Transverse colon (tissue), 4 donors: ENCODE data around the gene MLH3. TPM values are rescaled to one million over a fixed set of nuclear protein-coding genes. Genes with fewer than 3 reads are reported as not detected.

Experiments used
- DNase-seq: peaks from one replicate; pipeline ENCODE4 v3.0.0-alpha.2; 2019
- H3K27ac ChIP-seq, 4 donors: fragments of 200-600 bp; sonication (generic); 2 replicates each; pipeline ENCODE4 v1.5.1; 2016 to 2018; ENCODE audit warnings: inconsistent platforms in 4 of 4
- H3K27me3 ChIP-seq: fragments of 200-600 bp; sonication (generic); 2 replicates; pipeline ENCODE4 v1.5.1; 2017; ENCODE audit warnings: inconsistent platforms
- H3K36me3 ChIP-seq, 4 donors: fragments of 200-600 bp; sonication (generic); 2 replicates each; pipeline ENCODE4 v1.5.1; 2017 to 2019; ENCODE audit warnings: inconsistent platforms in 4 of 4
- H3K4me1 ChIP-seq, 4 donors: fragments of 200-600 bp; sonication (generic); 2 replicates each; pipeline ENCODE4 v1.5.1; 2017 to 2020; ENCODE audit warnings: inconsistent platforms in 4 of 4
- H3K4me3 ChIP-seq, 4 donors: fragments of 200-600 bp; sonication (generic); 1 replicate in 1 of 4; 2 replicates in 3 of 4; pipeline versions ENCODE4 v1.5.1 to v1.6.1; 2017 to 2019; ENCODE audit warnings: inconsistent platforms in 4 of 4
- H3K9me3 ChIP-seq, 2 donors: fragments of 200-600 bp; sonication (generic); 2 replicates each; pipeline ENCODE4 v1.5.1; 2017 to 2019; ENCODE audit warnings: inconsistent platforms in 2 of 2
- CTCF ChIP-seq, 5 experiments: fragments of 200-600 bp in 3 of 5; fragments of 450-650 bp in 2 of 5; sonication (generic) in 3 of 5; IDR thresholded peaks; 1 replicate in 2 of 5; 2 replicates in 3 of 5; pipeline ENCODE4 v1.5.1; 2016 to 2017; ENCODE audit warnings: antibody characterized with exemption in 5 of 5, inconsistent platforms in 3 of 5, mild to moderate bottlenecking in 2 of 5, moderate library complexity in 1 of 5
- EP300 ChIP-seq: sonication (generic); formaldehyde crosslinking; IDR thresholded peaks from one replicate; pipeline ENCODE4 v1.6.1; 2017; ENCODE audit warnings: antibody characterized with exemption, low read depth
- POLR2A ChIP-seq: fragments of 450-650 bp; IDR thresholded peaks from one replicate; pipeline ENCODE4 v1.6.1; 2016; ENCODE audit warnings: antibody characterized with exemption, mild to moderate bottlenecking, moderate library complexity
- POLR2AphosphoS5 ChIP-seq, 3 donors: sonication (generic); formaldehyde crosslinking; IDR thresholded peaks; one replicate each; pipeline ENCODE4 v1.6.1; 2016; ENCODE audit warnings: antibody characterized with exemption in 3 of 3
- WGBS, 2 donors: methylation state at CpG; one replicate each; pipeline ENCODE4 v1.1.5; 2018; ENCODE audit warnings: low coverage in 1 of 2; 5-methylcytosine and 5-hydroxymethylcytosine counted together
- in situ Hi-C, 4 donors: fragments of 200-750 bp; cut with MboI; loops; one replicate each; pipeline versions ENCODE4 v1.15.0 to v1.15.1; 2017; ENCODE audit warnings: low sequenced_read_pairs in 3 of 4, low pct_ligation_motif_present in 1 of 4, low pct_unique_long_range_greater_than_20kb in 1 of 4
- intact Hi-C: fragments of 100-400 bp; cut with DNase I; formaldehyde crosslinking; loops from one replicate; pipeline ENCODE4 v1.15.1; 2023; ENCODE audit warnings: low total_unique reads
- total RNA-seq, 4 donors: library from RNA; depleted of rRNA; stranded (reverse); fragments of >200 nt; gene quantifications; one replicate each; pipeline ENCODE4 v1.1.0, GENCODE V29; 2016

Gene MLH3
- total RNA-seq, 4 donors from 2014 or later: 24.5 to 58.3 (median 42.5) TPM

- in situ Hi-C loops: loop anchor here in 2 of 4 donors (10.0 to 25.0 kb wide), 2 partner anchors 158 to 161 kb away; no protein-coding TSS in a partner anchor
- intact Hi-C loops: no loop called here
- TF ChIP-seq EP300 (no peak), POLR2AphosphoS5 (IDR thresholded peaks at IDR 0.05) (no peak)
- no peak for DNase-seq
- H3K36me3 ChIP-seq: peaks cover 0 to 60% (median 23%) of the 10 kb centered on the region in 4 donors
- 88 to 90% methylated on average over 4 of the region's 4 CpGs for WGBS, 2 donors
- H3K9me3 ChIP-seq: no peaks in the 10 kb centered on the region
- peaks cover 0 to 7% (median 0%) of the 10 kb centered on the region in 4 donors for H3K4me1 ChIP-seq
- H3K4me3 ChIP-seq: no peak overlapping the region
- H3K27me3 ChIP-seq: no peaks in the 10 kb centered on the region
- H3K27ac ChIP-seq: no peak overlapping the region
These were observed 44.4 kb upstream of the MLH3 start for GRCh38 chr14:75095690-75096089.

- in situ Hi-C loops (loop anchor here in 2 of 4 donors (10.0 to 25.0 kb wide), 2 partner anchors 158 to 160 kb away; no protein-coding TSS in a partner anchor), intact Hi-C loops (no loop called here)
- no peak for DNase-seq
- H3K27ac ChIP-seq: no peak overlapping the region
- peaks cover 0 to 56% (median 21%) of the 10 kb centered on the region in 4 donors for H3K36me3 ChIP-seq
- no peak for TF ChIP-seq POLR2AphosphoS5 (IDR thresholded peaks at IDR 0.05)
- TF ChIP-seq CTCF (IDR thresholded peaks at IDR 0.05): no peak
- TF ChIP-seq POLR2A: no peak
- no peaks in the 10 kb centered on the region for H3K27me3 ChIP-seq
- 92 to 100% methylated on average over 3 of the region's 3 CpGs for WGBS, 2 donors
- no peak overlapping the region for H3K4me3 ChIP-seq
- peaks cover 0 to 7% (median 0%) of the 10 kb centered on the region in 4 donors for H3K4me1 ChIP-seq
- no peaks in the 10 kb centered on the region for H3K9me3 ChIP-seq
These were observed 43.6 kb upstream of the MLH3 start for GRCh38 chr14:75094896-75095295.

- Histone ChIP-seq H3K9me3 (no peaks in the 10 kb centered on the region), H3K4me1 (no peaks in the 10 kb centered on the region), H3K4me3 (no peak overlapping the region), H3K27me3 (no peaks in the 10 kb centered on the region), H3K36me3 (peaks cover 0 to 50% (median 19%) of the 10 kb centered on the region in 4 donors), H3K27ac (no peak overlapping the region)
- intact Hi-C loops (no loop called here), in situ Hi-C loops (loop anchor here in 2 of 4 donors (10.0 to 25.0 kb wide), 2 partner anchors 155 to 158 kb away; no protein-coding TSS in a partner anchor)
- no peak for TF ChIP-seq POLR2A
- TF ChIP-seq EP300: no peak
- TF ChIP-seq CTCF (IDR thresholded peaks at IDR 0.05): no peak
- TF ChIP-seq POLR2AphosphoS5 (IDR thresholded peaks at IDR 0.05): no peak
- 89 to 92% methylated on average over 2 of the region's 2 CpGs for WGBS, 2 donors
- DNase-seq: no peak
These were observed 41.4 kb upstream of the MLH3 start for GRCh38 chr14:75092698-75093097.

- DNase-seq: no peak
- TF ChIP-seq EP300: no peak
- TF ChIP-seq POLR2AphosphoS5 (IDR thresholded peaks at IDR 0.05): no peak
- no peak for TF ChIP-seq POLR2A
- no peak for TF ChIP-seq CTCF (IDR thresholded peaks at IDR 0.05)
- no peaks in the 10 kb centered on the region for H3K27me3 ChIP-seq
- no peaks in the 10 kb centered on the region for H3K9me3 ChIP-seq
- no peak overlapping the region for H3K4me3 ChIP-seq
- in situ Hi-C loops: loop anchor here in 2 of 4 donors (10.0 to 25.0 kb wide), 2 partner anchors 154 to 156 kb away; no protein-coding TSS in a partner anchor
- H3K4me1 ChIP-seq: no peaks in the 10 kb centered on the region
- H3K27ac ChIP-seq: no peak overlapping the region
- intact Hi-C loops: no loop called here
- 94% methylated on average over 8 of the region's 8 CpGs; no CpG with 5 or more reads in 1 of the 2 donors for WGBS, 2 donors
- H3K36me3 ChIP-seq: peaks cover 0 to 56% (median 25%) of the 10 kb centered on the region in 4 donors
These were observed 40.0 kb upstream of the MLH3 start for GRCh38 chr14:75091251-75091650.
